Measurements from ENCODE around the gene EFCC1. TPM values are rescaled to one million over a fixed set of nuclear protein-coding genes. Genes with fewer than 3 reads are reported as not detected.

Gene EFCC1
- total RNA-seq, 4 donors from 2014 or later = 3.3 to 40.4 (median 4.0) TPM

DNA sequence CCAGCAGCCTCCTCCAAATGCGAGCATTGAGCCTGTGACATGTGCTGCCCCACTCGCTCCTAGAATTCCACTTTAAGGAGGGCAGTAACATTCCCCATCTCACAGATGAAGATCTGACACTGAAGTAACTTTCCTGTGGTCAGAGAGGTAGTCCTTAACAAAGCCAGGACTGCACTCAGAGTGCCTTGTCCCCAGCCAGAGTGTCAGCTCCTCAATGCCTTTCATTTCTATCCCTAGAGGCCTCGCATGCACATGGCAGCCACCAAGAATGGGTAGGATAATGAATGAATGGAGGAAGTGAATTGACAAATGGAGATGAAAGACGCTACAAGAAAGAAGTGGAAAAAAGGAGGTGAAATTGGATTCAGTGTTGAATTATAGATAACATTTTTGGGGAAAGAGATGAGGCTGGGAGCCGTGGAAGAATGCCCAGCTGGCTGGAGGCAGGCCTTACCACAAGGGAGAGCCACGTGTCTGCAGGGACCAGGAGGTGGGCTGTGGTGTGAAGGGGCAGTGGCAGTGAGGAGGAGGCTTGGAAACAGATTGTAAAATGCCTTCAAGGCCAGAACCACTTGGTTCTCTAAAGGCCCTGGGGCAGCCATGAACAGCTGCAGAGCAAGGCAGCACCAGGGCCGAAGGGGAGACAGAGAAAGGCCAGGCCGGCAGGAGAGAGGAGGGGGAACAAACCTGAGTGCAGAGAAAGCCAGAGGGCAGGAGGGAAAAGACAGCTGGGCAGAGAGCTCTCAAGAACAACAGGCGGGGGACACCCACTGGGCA, 17.6 kb upstream of the EFCC1 start:
- Histone ChIP-seq H3K27me3 (no peaks in the 10 kb centered on the region), H3K9me3 (no peaks in the 10 kb centered on the region), H3K4me1 (no peaks in the 10 kb centered on the region), H3K36me3 (no peaks in the 10 kb centered on the region), H3K4me3 (no peak overlapping the region), H3K27ac (no peak overlapping the region)
- DNase-seq = no peak
- no peak for TF ChIP-seq POLR2A (IDR thresholded peaks at IDR 0.05)
- TF ChIP-seq, protein P1, sequence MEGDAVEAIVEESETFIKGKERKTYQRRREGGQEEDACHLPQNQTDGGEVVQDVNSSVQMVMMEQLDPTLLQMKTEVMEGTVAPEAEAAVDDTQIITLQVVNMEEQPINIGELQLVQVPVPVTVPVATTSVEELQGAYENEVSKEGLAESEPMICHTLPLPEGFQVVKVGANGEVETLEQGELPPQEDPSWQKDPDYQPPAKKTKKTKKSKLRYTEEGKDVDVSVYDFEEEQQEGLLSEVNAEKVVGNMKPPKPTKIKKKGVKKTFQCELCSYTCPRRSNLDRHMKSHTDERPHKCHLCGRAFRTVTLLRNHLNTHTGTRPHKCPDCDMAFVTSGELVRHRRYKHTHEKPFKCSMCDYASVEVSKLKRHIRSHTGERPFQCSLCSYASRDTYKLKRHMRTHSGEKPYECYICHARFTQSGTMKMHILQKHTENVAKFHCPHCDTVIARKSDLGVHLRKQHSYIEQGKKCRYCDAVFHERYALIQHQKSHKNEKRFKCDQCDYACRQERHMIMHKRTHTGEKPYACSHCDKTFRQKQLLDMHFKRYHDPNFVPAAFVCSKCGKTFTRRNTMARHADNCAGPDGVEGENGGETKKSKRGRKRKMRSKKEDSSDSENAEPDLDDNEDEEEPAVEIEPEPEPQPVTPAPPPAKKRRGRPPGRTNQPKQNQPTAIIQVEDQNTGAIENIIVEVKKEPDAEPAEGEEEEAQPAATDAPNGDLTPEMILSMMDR (IDR thresholded peaks at IDR 0.05) = no peak

DNA sequence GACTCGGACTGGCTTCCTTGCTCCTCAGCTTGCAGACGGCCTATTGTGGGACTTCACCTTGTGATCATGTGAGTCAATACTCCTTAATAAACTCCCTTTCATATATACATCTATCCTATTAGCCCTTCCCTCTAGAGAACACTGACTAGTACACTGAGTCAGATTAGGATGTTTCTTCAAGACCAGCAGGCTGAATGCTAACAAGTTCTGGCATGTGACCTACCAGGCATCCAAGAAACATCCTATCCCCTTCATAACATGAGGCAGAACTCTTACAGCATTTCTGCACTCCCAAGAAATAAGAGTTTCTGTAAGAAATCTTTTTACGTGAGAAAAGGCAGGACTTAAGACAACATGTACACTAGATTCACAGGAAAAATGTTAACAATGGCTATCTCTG, 16.5 kb upstream of the EFCC1 start:
- no peaks in the 10 kb centered on the region for H3K36me3 ChIP-seq
- H3K27me3 ChIP-seq = no peaks in the 10 kb centered on the region
- TF ChIP-seq, protein P1 (IDR thresholded peaks at IDR 0.05) = no peak
- TF ChIP-seq POLR2A (IDR thresholded peaks at IDR 0.05) = no peak
- H3K9me3 ChIP-seq = no peaks in the 10 kb centered on the region
- no peak overlapping the region for H3K27ac ChIP-seq
- no peaks in the 10 kb centered on the region for H3K4me1 ChIP-seq
- H3K4me3 ChIP-seq = no peak overlapping the region
- no peak for DNase-seq

DNA sequence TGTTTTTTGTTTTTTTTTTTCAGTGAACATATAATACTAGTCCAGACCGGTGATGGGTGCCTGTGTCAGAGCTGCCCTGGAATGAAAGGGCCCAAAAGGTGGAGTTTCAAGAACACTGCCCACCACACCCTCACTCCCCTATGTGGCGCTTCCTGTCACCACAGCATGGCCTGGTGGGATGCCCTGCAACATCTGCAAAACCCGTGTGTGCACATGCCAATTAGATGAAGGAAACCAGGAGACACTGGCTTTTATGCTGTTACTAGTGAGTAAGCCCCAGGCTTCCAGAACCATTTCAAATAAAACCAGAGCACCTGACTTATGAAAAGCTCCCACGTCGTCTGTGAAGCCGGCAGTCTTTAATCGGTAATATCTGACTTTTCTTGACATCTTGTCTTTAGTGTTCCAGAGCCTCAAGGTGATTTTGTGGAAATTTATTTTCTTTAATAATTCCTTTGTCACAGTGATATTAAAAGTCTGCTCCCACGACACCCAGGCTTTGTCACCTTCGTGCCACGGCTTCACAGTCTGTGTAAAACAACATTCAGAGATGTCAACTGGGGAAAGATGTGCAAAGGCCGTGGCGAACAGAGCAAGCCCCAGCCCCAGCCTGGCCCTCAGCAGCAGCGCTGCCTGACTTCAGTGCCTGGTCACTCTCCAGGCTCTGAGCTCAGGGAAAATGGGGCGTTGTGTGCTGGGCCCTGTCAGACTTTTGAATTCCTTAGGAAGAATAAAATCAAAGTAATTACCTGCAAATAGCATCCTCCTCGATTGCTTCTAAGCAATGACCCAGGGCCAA, 13.6 kb upstream of the EFCC1 start:
- H3K27ac ChIP-seq = no peak overlapping the region
- no peak for TF ChIP-seq POLR2A (IDR thresholded peaks at IDR 0.05)
- TF ChIP-seq, protein P1 (IDR thresholded peaks at IDR 0.05) = no peak
- no peaks in the 10 kb centered on the region for H3K27me3 ChIP-seq
- no peak overlapping the region for H3K4me3 ChIP-seq
- no peaks in the 10 kb centered on the region for H3K9me3 ChIP-seq
- DNase-seq = peak in 2 of 3 donors; percentile 21 to 34
- no peaks in the 10 kb centered on the region for H3K4me1 ChIP-seq
- H3K36me3 ChIP-seq = no peaks in the 10 kb centered on the region

DNA sequence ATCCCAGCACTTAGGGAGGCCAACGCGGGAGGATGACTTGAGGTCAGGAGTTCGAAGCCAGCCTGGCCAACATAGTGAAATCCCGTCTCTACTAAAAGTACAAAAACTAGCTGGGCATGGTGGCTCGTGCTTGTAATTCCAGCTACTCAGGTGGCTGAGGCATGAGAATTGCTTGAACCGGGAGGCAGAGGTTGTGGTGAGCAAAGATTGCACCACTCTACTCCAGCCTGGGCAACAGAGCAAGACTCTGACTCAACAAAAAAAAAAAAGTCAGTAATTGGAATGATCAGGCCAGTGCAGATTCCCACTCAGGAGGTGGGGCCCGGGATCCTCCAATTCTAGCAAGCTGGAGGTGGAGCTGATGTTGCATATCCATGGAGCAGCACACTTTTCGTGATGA, 12.8 kb upstream of the EFCC1 start:
- Histone ChIP-seq H3K27me3 (no peaks in the 10 kb centered on the region), H3K4me3 (no peak overlapping the region), H3K4me1 (peaks cover 0 to 3% (median 0%) of the 10 kb centered on the region in 4 donors), H3K36me3 (no peaks in the 10 kb centered on the region), H3K9me3 (no peaks in the 10 kb centered on the region), H3K27ac (no peak overlapping the region)
- no peak for TF ChIP-seq POLR2A (IDR thresholded peaks at IDR 0.05)
- TF ChIP-seq, protein P1 (IDR thresholded peaks at IDR 0.05) = no peak
- DNase-seq = peak in 2 of 3 donors; percentile 8 to 15

DNA sequence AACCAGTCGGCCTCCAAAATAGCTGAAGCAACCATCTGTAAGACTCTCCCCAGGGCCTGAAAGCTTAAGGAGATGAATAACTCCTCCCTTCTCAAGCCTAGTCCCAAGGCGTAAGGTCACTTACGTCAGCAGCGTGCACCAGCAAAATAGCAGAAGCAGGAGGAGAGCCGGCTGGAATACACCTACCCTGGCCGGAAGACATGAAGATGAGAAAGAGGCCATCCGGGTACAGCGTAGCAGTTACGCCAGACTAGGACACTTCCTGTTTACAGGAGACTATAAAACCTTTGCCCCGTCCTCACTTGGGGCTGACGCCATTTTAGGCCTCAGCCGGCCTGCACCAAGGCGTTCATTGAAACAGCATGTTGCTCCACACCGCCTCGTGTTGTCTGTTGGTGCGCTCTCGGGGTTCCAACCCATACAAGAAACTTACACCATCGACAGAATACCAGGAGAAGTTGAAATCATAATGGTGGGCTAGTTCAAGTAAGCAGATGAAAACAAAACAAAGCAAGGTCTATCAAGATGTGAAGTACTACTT, 9.7 kb upstream of the EFCC1 start:
- Histone ChIP-seq H3K36me3 (no peaks in the 10 kb centered on the region), H3K9me3 (no peaks in the 10 kb centered on the region), H3K4me1 (peaks cover 0 to 17% (median 4%) of the 10 kb centered on the region in 4 donors), H3K27ac (no peak overlapping the region), H3K27me3 (no peaks in the 10 kb centered on the region), H3K4me3 (no peak overlapping the region)
- TF ChIP-seq POLR2A (IDR thresholded peaks at IDR 0.05) = no peak
- TF ChIP-seq, protein P1 (IDR thresholded peaks at IDR 0.05) = no peak
- peak in 2 of 3 donors; percentile 27 to 33 for DNase-seq

All from Peyer's patch (tissue), 4 donors.